HG03159 (cell line): ENCODE data around the gene CPO.
"Not testable (repeated sequence)": the region's sequence is repeated elsewhere in the genome, so short reads cannot be mapped to it uniquely, and the experiment has no call there.

ENCODE experiments used
- ATAC-seq: cut with Tn5 transposase; IDR thresholded peaks from one replicate; pipeline ENCODE4 v1.9.1; 2021; ENCODE audit warnings: mild to moderate bottlenecking, moderate library complexity; ENCODE audit not compliant: unreplicated experiment

The CPO gene

DNA sequence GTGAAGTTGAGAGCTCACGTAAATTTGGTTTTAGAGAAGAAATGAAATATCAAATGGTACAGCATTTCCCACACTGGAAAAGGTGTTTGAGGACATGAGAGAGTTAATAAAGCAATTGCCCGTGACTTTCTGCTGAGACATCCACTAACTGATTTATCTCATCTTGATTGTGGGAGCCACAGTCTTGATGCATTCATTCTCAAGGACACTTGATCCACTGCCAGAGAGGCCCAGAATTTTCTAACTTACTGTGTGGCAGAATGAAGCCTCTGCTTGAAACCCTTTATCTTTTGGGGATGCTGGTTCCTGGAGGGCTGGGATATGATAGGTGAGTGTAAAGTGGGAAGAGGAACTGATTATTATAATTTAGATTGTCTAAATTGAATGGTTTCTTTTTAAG lies at the start of gene CPO:
Gene CPO (plus strand): TSS at position 179 of the 400 bp plus-strand sequence. CDS start 82 bp downstream, at position 261.
- ATAC-seq = no peak

DNA sequence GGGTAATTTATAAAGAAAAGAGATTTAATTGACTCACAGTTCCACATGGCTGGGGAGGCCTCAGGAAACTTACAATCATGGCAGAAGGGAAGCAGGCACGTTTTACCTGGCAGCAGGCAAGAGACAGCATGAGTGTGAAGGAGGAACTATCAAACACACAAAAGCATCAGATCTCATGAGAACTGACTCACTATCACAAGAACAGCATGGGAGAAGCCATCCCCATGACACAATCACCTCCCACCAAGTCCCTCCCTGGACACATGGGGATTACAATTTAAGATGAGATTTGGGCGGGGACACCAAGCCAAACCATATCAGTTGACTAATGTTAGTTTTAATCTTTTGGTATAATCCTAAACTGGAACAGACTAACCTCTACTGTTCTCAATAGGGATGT lies 49.1 kb upstream of the CPO start:
- no peak for ATAC-seq

DNA sequence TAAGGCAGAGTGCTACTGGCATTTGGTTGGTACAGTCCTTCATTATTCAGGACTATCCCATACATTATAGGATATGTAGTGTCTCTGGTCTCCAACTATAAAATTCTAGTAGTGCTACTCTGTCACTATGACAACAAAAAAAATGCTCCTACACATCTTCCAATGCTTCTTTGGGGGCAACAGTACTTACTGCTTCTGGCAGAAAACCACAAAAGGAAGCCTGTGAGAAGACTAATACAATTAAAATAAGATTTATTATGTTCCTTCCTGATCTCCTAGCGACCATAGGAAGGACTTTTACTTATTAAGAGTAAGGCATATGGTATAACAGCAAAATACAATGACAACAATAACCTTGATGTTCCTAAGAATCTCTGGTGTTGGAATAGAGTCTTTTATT lies 48.4 kb upstream of the CPO start:
- ATAC-seq = no peak

DNA sequence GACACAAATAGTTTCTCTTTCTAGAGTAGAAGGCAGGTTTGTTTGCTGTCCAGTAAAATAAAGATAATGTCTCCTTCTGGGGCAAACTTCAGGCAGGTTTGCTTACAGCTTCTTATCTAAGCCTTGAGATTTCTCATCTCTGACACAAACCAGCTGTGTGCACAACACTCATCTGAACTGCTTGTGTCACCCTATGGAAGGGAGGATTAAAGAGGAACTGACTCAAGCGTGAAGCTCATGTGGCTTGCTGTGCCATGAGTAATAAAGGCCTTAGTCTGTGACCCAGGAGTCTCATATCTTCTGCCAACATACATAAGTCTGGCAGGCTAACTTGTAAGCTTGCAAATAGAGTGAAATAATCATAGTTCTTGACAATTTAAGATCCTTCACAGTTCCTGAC lies 24.2 kb upstream of the CPO start:
- ATAC-seq = peak; percentile 66

DNA sequence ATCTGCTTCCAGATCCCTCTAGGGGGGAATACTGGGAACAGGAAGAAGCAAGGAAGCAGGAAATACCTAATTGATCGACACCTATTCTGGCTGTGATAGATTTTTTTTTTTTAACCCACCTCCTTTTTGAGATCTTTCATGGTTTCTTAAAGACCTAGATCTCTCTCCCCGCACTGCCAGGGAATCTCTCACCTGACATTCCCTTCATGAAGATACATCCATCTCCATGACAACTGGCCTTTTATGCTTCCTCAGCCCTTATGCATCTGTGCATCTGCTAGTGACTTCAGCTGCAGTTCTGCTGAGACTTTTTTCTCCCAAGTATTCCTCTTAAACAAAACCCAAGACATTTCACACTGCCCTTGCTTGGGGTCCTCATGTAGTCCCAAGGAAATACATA lies 21.1 kb upstream of the CPO start:
- ATAC-seq = no peak

- no peak for ATAC-seq
Observed at GRCh38 chr2:206920310-206920709, 19.0 kb upstream of the CPO start.

DNA sequence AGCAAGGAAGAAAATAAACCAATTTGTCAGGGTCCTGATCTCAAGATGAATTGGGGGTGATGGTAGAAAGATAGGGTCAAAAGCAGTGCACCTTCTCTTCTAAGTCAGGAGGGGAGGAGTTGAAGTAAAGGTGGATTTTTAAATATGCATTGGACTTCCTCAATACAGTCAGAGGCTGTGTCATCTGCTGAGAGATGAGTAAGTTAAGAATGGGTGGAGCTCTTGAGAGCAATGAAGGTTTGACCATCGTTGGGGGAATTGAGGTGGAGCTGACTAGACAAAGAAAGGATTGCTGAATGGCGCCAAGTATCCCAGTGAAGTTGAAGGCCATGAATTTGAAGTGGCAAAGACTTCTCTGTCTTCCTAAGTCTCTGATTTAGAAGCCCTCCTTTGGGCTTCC lies 18.4 kb upstream of the CPO start:
- ATAC-seq = no peak

GRCh38 chr2:206921529-206921928 lies 17.8 kb upstream of the CPO start:
- no peak for ATAC-seq

DNA sequence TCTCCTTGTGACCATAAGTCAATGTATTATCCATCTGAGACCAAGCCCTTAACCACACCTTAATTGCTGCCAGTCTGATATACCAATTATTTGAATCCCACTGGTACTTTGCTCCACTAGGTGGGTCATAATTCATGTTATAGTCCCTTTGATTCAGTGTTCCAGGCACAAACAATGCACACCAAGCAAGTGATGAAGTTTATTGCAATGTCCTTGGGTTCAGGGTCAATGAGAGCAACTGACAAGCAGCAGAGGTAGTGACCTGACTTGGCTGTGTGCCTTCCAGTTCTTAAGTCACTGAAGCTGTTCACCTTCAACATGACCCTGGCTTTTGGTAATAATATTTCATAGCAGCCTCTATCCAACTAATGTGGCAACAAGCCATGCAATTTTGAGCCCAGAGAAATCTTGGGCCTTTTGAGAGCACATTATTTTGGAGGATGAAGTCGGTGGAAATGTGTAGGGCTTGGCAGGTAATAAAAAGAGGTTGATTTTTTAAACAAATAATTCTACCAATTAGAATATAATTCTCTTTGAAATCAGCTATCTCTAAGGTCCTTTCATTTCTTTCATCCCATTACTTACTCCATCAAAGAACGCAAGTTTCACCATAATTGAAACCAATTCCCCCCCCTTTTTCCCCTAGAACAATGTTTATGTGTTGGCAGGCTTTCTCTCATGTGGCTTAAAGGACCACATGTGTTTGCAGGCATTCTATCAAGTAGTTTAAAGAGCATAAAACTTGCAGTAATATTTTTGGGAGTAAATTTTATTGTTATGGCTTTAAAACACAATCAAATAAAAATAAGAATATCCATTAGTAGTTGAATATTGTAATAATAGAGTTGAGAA lies 3.1 kb upstream of the CPO start:
- no peak for ATAC-seq

DNA sequence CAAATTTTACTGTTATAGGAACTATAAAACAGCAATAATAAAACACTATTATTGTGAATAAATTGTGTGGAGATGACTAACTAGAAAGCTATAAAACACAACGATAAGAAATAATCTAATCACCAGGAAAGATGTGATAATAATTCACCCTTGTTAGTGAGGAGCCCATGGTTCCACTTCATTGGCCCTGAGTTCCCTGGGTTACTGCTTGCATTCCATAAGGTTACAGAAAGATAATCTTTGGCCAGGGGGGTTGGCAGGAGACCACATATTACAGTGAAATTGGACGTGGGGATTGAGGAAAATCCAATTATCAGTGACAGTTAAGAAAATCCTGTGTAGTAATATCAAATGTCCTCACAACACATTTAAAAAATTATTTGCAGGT lies 2.5 kb upstream of the CPO start:
- ATAC-seq = no peak

GRCh38 chr2:206937555-206937954 lies 1.8 kb upstream of the CPO start:
- peak; percentile 80 for ATAC-seq

DNA sequence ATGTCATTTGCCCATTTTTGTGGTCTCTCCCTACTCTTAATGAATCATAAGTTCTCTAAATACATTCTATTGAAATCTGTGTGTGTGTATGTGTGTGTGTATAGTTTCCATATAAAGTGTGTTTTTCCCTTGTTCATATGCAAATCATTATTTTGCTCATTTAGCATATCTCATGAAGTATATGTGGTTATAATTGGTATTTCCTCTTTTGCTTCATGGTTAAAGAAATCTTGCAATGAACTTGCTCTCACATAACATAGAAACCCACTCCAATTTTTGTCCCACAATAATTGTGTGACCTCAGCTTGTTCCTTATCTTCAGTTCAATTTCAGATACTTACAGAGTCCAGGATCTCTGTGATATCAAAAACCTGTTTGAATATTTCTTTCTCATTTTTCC lies 1.2 kb downstream of the CPO start:
- ATAC-seq = no peak

DNA sequence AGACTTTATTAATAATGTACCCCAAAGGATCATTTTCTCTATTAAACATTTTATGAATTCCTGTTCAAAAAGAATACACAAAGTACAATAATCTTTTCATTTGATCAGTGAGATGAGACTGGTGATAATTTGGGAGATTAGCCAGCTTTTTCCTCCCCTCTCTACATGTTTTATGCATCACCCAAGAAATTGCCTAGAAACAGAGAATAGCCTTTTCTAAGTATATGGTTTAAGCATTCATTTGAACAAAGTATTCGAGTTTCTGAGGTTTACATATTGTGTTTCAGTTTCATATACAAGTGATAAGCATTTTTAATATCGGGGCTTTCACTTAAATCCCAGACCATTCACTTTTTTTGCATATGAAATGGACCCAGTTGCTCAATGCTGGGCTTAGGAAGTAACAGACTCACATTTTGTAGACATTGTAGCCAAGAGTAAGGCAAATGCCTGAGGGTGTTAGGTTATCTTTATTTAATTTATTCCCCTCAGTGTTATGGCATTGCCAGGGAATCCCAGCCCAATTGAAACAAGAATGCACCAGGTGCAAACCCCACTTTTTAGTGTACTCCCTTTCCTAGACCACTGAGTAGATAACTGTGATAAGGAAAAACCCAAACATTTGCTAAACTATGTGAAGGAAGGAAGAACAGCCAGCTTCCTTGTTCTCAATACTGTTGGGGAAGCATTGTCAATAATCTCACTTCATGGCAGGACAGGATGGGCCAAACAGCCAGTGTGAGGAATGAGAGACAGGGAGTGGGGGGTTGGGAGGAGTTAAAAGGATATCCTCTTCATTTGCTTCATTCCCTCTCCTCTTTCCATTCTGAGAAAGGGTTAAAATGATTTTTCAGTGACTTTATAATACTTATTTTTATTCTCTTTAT lies 3.5 kb downstream of the CPO start:
- ATAC-seq = no peak

DNA sequence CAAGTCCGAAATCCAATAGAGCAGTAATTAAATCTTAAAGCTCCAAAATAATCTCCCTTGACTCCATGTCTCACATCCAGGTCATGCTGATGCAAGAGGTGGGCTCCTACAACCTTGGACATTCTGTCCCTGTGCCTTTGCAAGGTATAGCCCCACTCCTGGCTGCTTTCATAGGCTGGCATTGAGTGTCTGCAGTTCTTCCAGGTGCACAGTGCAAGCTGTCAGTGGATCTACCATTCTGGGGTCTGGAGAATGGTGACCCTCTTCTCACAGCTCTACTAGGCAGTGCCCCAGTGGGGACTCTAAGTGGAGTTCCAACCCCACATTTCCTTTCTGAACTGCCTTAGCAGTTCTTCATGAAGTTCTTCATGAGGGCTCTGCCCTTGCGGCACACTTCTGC lies 14.1 kb downstream of the CPO start:
- not testable (repeated sequence) for ATAC-seq

GRCh38 chr2:206955253-206955652 lies 15.9 kb downstream of the CPO start:
- no peak for ATAC-seq

DNA sequence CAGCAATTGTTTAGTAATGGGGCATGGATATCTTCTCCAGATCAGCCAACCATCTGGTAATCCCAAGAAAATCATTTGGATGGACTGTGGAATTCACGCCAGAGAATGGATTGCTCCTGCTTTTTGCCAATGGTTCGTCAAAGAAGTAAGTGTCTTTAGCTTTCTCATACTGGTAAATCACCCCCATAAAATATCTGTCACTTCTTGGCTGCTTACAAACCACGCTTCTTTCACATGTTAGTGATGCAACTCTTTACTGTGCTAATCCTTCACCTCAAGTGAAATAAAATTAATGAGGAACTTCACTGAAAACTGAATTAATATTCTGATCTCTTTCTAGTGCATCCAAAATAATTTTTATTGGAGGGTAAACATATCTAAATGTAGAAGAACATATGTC lies 18.9 kb downstream of the CPO start:
- no peak for ATAC-seq

DNA sequence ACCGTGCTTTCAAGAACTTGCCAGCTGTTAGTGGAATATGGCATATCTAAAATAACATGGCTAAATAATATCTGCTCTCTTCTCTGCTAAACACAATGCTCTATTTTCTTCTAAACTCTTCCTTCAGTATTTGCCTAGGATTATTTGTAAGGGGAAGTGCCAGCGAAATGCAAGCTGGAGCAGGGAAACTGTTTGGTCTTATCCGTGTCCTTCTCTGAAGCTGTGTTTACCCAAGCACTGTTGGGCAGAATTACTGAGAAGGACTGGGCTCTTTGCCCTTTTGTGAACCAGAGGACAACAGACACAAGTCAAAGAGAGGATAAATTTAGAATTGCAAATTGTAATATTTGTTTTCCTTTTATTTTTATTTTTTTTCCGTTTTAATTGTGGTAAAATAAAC lies 23.6 kb downstream of the CPO start:
- no peak for ATAC-seq

- no peak for ATAC-seq
Observed at GRCh38 chr2:206968134-206969086, 29.1 kb downstream of the CPO start.

DNA sequence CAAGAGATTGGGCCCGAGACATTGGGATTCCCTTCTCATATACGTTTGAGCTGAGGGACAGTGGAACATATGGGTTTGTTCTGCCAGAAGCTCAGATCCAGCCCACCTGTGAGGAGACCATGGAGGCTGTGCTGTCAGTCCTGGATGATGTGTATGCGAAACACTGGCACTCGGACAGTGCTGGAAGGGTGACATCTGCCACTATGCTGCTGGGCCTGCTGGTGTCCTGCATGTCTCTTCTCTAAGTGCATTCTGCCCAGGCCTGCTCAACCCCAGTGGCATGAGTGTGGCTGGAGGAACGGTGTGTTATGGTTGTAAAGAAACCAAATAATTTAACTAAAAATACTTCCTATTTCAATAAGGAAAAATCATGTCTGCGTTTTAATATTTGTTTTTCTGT lies 29.9 kb downstream of the CPO start:
- no peak for ATAC-seq

DNA sequence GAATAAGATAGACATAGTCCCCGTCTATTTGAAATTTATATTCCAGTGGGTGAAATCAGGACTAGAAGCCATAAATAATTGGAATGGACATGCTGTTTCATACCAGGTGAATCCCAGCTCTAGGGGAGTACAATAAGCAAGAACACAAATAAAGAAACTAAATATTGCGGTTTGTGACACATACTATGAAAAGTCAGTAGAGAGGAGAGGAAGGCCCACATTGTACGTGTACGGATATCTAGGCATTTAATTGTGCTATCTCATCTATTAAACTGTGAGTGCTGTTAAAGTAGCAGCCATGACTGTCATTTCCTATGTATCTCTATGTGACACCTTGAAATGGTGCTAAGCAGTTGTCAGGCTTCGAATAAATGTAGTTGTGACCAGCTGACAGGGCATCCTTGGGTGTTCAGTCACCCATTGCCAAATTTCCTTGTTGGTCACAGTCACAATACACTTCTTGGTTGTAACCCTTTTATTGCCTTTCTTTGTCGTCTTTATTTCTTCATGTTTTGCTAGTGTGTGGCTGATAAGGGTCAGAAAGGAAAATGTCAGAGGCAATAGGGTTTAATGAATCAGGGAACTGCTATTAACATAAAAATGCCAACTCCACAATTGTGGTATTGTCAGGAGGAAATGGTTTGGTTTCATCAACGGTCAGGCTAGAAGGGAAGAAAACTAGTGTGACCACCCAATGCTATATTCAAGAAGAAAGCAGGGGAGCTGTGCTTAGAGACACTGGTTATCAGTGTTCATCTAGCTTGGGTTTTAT lies 31.5 kb downstream of the CPO start:
- ATAC-seq = no peak
